Sigmoid colon (tissue), 7 donors: ENCODE results near the gene CACNA1C. TPM values are rescaled to one million over a fixed set of nuclear protein-coding genes. Genes with fewer than 3 reads are reported as not detected.

Experiments
- DNase-seq: peaks from one replicate; pipeline ENCODE4 v3.0.0-alpha.2; 2019
- H3K27ac ChIP-seq, 4 donors: fragments of 200-600 bp; sonication (generic); one replicate each; pipeline ENCODE4 v1.5.1; 2016 to 2019; ENCODE audit warnings: mild to moderate bottlenecking in 1 of 4
- H3K27me3 ChIP-seq, 3 donors: fragments of 200-600 bp; sonication (generic); one replicate each; pipeline ENCODE4 v1.5.1; 2019; ENCODE audit warnings: mild to moderate bottlenecking in 1 of 3
- H3K36me3 ChIP-seq, 4 donors: fragments of 200-600 bp; sonication (generic); one replicate each; pipeline ENCODE4 v1.5.1; 2016 to 2019
- H3K4me1 ChIP-seq, 4 donors: fragments of 200-600 bp; sonication (generic); one replicate each; pipeline ENCODE4 v1.5.1; 2017 to 2019
- H3K4me3 ChIP-seq, 4 donors: fragments of 200-600 bp; sonication (generic); one replicate each; pipeline ENCODE4 v1.5.1; 2017 to 2019; ENCODE audit warnings: mild to moderate bottlenecking in 2 of 4, moderate library complexity in 1 of 4
- H3K9me3 ChIP-seq, 4 donors: fragments of 200-600 bp in 3 of 4; sonication (generic) in 3 of 4; one replicate each; pipeline versions ENCODE4 v1.5.1 to v1.6.1; 2013 to 2019
- EP300 ChIP-seq, 4 donors: sonication (generic); formaldehyde crosslinking; IDR thresholded peaks; one replicate each; pipeline ENCODE4 v1.6.1; 2017; ENCODE audit warnings: antibody characterized with exemption in 4 of 4
- POLR2A ChIP-seq, 2 donors: fragments of 450-650 bp; IDR thresholded peaks; one replicate each; pipeline ENCODE4 v1.6.1; 2016; ENCODE audit warnings: antibody characterized with exemption in 2 of 2, mild to moderate bottlenecking in 2 of 2, moderate library complexity in 2 of 2
- POLR2AphosphoS5 ChIP-seq, 4 donors: sonication (generic); formaldehyde crosslinking; IDR thresholded peaks; one replicate each; pipeline ENCODE4 v1.6.1; 2017; ENCODE audit warnings: antibody characterized with exemption in 4 of 4
- WGBS, 2 donors: extraction: QIAGEN DNeasy Blood & Tissue Kit; methylation state at CpG; one replicate each; pipeline ENCODE4 v1.1.7; 2013; 5-methylcytosine and 5-hydroxymethylcytosine counted together
- intact Hi-C: fragments of 100-400 bp; cut with DNase I; formaldehyde crosslinking; loops from one replicate; pipeline ENCODE4 v1.15.1; 2023
- polyA plus RNA-seq, 3 donors: library from polyadenylated mRNA; stranded (reverse); fragments of 200-250 nt; gene quantifications; one replicate each; pipeline ENCODE4 v1.2.3, GENCODE V29; 2013
- total RNA-seq, 4 donors: library from RNA; depleted of rRNA; stranded (reverse); fragments of >200 nt; gene quantifications; one replicate each; pipeline ENCODE4 v1.1.0, GENCODE V29; 2016
- TF ChIP-seq, protein P1 (sequence below), 4 experiments: fragments of 450-650 bp in 3 of 4; fragments of 200-600 bp in 1 of 4; IDR thresholded peaks; one replicate each; pipeline ENCODE4 v1.5.1; 2016 to 2019; ENCODE audit warnings: antibody characterized with exemption in 4 of 4, mild to moderate bottlenecking in 3 of 4, moderate library complexity in 2 of 4
- donor health status: healthy with polysubstance abuse.
- donor health status: Bipolar disorder and iron deficiency.
- donor health status: healthy.

CACNA1C gene
- total and polyA plus RNA-seq, 7 donors, result 0.46 to 213 (median 62.0) TPM

DNA sequence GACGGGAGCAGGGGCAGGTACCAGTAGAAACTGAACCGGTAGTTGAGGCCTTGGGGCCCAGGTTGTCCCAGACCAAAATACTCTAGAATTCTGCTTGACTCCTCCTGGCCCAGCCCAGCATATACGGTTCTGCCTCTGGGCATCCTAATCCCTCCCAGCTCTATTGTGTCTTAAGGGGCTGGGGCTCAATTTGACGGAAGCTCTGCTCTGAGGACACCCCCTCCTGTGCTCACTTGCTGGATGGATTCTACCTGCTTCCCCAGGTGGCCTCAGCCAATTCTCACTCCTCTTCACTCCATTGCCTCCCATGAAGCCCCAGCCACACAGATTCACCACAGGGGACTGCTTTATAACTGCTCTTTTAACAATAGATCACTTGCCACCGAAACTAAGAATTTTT is 522.5 kb downstream of the CACNA1C start:
- Histone ChIP-seq H3K9me3 (no peaks in the 10 kb centered on the region), H3K27ac (no peak overlapping the region), H3K4me1 (peaks cover 0 to 5% (median 3%) of the 10 kb centered on the region in 4 donors), H3K27me3 (no peaks in the 10 kb centered on the region), H3K4me3 (no peak overlapping the region), H3K36me3 (peaks cover 0 to 51% (median 8%) of the 10 kb centered on the region in 4 donors)
- 76 to 87% methylated on average over 5 of the region's 5 CpGs for WGBS, 2 donors
- intact Hi-C loops, result no loop called here
- no peak for TF ChIP-seq POLR2AphosphoS5 (IDR thresholded peaks at IDR 0.05)
- no peak for TF ChIP-seq POLR2A (IDR thresholded peaks at IDR 0.05)
- TF ChIP-seq, protein P1, sequence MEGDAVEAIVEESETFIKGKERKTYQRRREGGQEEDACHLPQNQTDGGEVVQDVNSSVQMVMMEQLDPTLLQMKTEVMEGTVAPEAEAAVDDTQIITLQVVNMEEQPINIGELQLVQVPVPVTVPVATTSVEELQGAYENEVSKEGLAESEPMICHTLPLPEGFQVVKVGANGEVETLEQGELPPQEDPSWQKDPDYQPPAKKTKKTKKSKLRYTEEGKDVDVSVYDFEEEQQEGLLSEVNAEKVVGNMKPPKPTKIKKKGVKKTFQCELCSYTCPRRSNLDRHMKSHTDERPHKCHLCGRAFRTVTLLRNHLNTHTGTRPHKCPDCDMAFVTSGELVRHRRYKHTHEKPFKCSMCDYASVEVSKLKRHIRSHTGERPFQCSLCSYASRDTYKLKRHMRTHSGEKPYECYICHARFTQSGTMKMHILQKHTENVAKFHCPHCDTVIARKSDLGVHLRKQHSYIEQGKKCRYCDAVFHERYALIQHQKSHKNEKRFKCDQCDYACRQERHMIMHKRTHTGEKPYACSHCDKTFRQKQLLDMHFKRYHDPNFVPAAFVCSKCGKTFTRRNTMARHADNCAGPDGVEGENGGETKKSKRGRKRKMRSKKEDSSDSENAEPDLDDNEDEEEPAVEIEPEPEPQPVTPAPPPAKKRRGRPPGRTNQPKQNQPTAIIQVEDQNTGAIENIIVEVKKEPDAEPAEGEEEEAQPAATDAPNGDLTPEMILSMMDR (IDR thresholded peaks at IDR 0.05), result no peak
- no peak for TF ChIP-seq EP300 (IDR thresholded peaks at IDR 0.05)
- peak; percentile 22 for DNase-seq

DNA sequence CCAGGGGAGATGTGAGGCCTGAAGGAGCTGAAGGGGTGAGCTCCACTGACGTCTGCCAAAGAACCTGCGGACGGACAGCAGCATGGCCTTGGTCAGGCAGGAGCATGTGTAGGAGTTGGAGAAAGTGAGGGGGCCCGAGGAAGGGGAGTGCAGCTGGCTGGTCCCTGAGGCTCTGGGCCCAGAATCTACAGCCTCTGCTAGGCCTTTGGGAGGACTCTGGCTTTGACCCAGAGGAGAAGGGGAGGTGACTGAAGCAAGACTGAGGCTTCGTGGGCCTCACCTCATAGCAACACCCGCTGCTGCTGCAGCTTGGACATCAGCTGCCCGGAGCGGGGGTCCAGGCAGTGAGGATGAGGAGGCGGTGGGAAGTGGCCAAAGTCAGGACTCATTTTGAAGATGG is 525.4 kb downstream of the CACNA1C start:
- intact Hi-C loops, result no loop called here

GRCh38 chr12:2578772-2579171 is 526.0 kb downstream of the CACNA1C start:
- intact Hi-C loops, result no loop called here
- Histone ChIP-seq H3K4me3 (no peak overlapping the region), H3K36me3 (peaks cover 0 to 32% (median 9%) of the 10 kb centered on the region in 4 donors), H3K9me3 (no peaks in the 10 kb centered on the region), H3K27me3 (no peaks in the 10 kb centered on the region), H3K4me1 (peaks cover 0 to 34% (median 23%) of the 10 kb centered on the region in 4 donors), H3K27ac (no peak overlapping the region)
- TF ChIP-seq, protein P1 (IDR thresholded peaks at IDR 0.05), result no peak
- TF ChIP-seq POLR2A (IDR thresholded peaks at IDR 0.05), result no peak
- no peak for TF ChIP-seq POLR2AphosphoS5 (IDR thresholded peaks at IDR 0.05)
- no peak for TF ChIP-seq EP300 (IDR thresholded peaks at IDR 0.05)
- 91 to 92% methylated on average over 6 of the region's 6 CpGs for WGBS, 2 donors
- no peak for DNase-seq

More for the DNA sequence above, 525.4 kb downstream of the CACNA1C start:
- H3K4me3 ChIP-seq, result no peak overlapping the region
- peaks cover 0 to 29% (median 19%) of the 10 kb centered on the region in 4 donors for H3K4me1 ChIP-seq
- no peaks in the 10 kb centered on the region for H3K9me3 ChIP-seq
- TF ChIP-seq, protein P1 (IDR thresholded peaks at IDR 0.05), result no peak
- TF ChIP-seq POLR2AphosphoS5 (IDR thresholded peaks at IDR 0.05), result no peak
- no peak for TF ChIP-seq POLR2A (IDR thresholded peaks at IDR 0.05)
- TF ChIP-seq EP300 (IDR thresholded peaks at IDR 0.05), result no peak
- 93 to 96% methylated on average over 9 of the region's 9 CpGs for WGBS, 2 donors
- H3K36me3 ChIP-seq, result peaks cover 0 to 38% (median 8%) of the 10 kb centered on the region in 4 donors
- H3K27ac ChIP-seq, result no peak overlapping the region
- DNase-seq, result no peak
- no peaks in the 10 kb centered on the region for H3K27me3 ChIP-seq

DNA sequence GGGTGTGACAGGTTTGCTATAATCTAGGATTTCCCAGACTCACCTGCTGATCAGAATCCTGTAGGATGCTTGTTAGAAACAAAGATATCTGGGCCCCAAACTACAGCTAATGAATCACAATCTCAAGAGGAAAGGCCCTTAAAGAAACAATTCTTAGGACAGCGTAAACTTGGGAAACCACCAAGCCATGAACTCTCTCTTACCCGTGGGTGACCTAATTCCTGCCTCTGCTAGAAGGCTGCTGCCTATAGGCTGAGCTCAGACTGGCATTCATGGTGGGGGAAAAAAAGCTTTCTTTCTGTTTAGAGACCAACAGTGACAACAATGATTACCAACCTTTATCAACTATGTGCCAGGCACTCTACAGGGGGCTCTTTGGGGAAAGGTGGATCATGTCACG is 528.0 kb downstream of the CACNA1C start:
- Histone ChIP-seq H3K4me3 (no peak overlapping the region), H3K4me1 (peaks cover 0 to 34% (median 23%) of the 10 kb centered on the region in 4 donors), H3K36me3 (peaks cover 0 to 36% (median 16%) of the 10 kb centered on the region in 4 donors), H3K27ac (peak overlapping the region in 3 of 4 donors; percentile 25 to 72 (median 71)), H3K9me3 (no peaks in the 10 kb centered on the region), H3K27me3 (no peaks in the 10 kb centered on the region)
- TF ChIP-seq, protein P1 (IDR thresholded peaks at IDR 0.05), result no peak
- TF ChIP-seq EP300 (IDR thresholded peaks at IDR 0.05) (no peak), POLR2AphosphoS5 (IDR thresholded peaks at IDR 0.05) (no peak), POLR2A (IDR thresholded peaks at IDR 0.05) (no peak)
- 50 to 61% methylated on average over 3 of the region's 3 CpGs for WGBS, 2 donors
- intact Hi-C loops, result loop anchor here (5.0 to 10.0 kb wide), 4 partner anchors 199 to 936 kb away; no protein-coding TSS in a partner anchor
- DNase-seq, result no peak
